HepG2 (cell line): ENCODE results near the gene CFAP119. TPM values are rescaled to one million over a fixed set of nuclear protein-coding genes. Genes with fewer than 3 reads are reported as not detected.

Experiments
- AGO1 ChIP-seq: fragments of 200-400 bp; formaldehyde crosslinking; IDR thresholded peaks from 2 replicates; pipeline ENCODE4 v1.6.1; 2017; ENCODE audit warnings: mild to moderate bottlenecking, low read depth, low read length, moderate library complexity; ENCODE audit not compliant: poor library complexity, severe bottlenecking
- JARID2 ChIP-seq: sonication (generic); formaldehyde crosslinking; IDR thresholded peaks from 2 replicates; pipeline ENCODE4 v1.8.1; 2023; ENCODE audit warnings: missing genetic modification reagents, inconsistent platforms; ENCODE audit not compliant: insufficient replicate concordance
- NR3C1 ChIP-seq: sonication (generic); formaldehyde crosslinking; IDR thresholded peaks from 2 replicates; pipeline ENCODE4 v1.4.0; 2020; ENCODE audit warnings: missing genetic modification reagents
- PAWR ChIP-seq: sonication (generic); formaldehyde crosslinking; IDR thresholded peaks from 2 replicates; pipeline ENCODE4 v1.4.0; 2020; ENCODE audit warnings: missing genetic modification reagents, mild to moderate bottlenecking, borderline replicate concordance
- RXRB ChIP-seq: IDR thresholded peaks from 2 replicates; pipeline ENCODE4 v1.6.1; 2016; ENCODE audit warnings: borderline replicate concordance, missing genetic modification reagents, missing compliant biosample characterization
- SAFB2 ChIP-seq: sonication (generic); formaldehyde crosslinking; IDR thresholded peaks from 2 replicates; pipeline ENCODE4 v1.5.1; 2020; ENCODE audit warnings: missing genetic modification reagents, low read depth, mild to moderate bottlenecking, borderline replicate concordance
- SETDB1 ChIP-seq: sonication (generic); formaldehyde crosslinking; IDR thresholded peaks from 2 replicates; pipeline ENCODE4 v1.5.1; 2020; ENCODE audit warnings: missing genetic modification reagents, mild to moderate bottlenecking, borderline replicate concordance
- TBL1XR1 ChIP-seq: fragments of 150-350 bp; IDR thresholded peaks from 2 replicates; pipeline ENCODE4 v1.6.1; 2014; ENCODE audit warnings: borderline replicate concordance, low read length; ENCODE audit not compliant: partially characterized antibody
- TBX3 ChIP-seq: fragments of 450-650 bp; IDR thresholded peaks from 2 replicates; pipeline ENCODE4 v1.6.1; 2017; ENCODE audit warnings: antibody characterized with exemption, mild to moderate bottlenecking, inconsistent platforms, borderline replicate concordance
- ZNF605 ChIP-seq: sonication (generic); formaldehyde crosslinking; IDR thresholded peaks from 2 replicates; pipeline ENCODE4 v1.8.0; 2022; ENCODE audit warnings: mild to moderate bottlenecking, missing genetic modification reagents
- ZNF746 ChIP-seq: sonication (generic); formaldehyde crosslinking; IDR thresholded peaks from 2 replicates; pipeline ENCODE4 v1.8.0; 2022; ENCODE audit warnings: mild to moderate bottlenecking, missing genetic modification reagents
- polyA plus RNA-seq, 8 experiments: library from polyadenylated mRNA; depleted of rRNA in 3 of 8; stranded (reverse) in 7 of 8; unstranded in 1 of 8; fragments of >200 nt; fragmentation: Illumina TruSeq in 4 of 8; extraction: Trizol in 4 of 8; gene quantifications; 2 replicates each; pipeline versions ENCODE4 v1.2.1 to v1.2.3, GENCODE V29; 2011 to 2016; ENCODE audit warnings: low read depth in 4 of 8, missing spikeins in 1 of 8, mixed read lengths in 1 of 8; ENCODE audit not compliant: insufficient read depth in 1 of 8
- total RNA-seq, 5 experiments: library from RNA; depleted of rRNA; stranded (reverse); fragments of >200 nt; fragmentation: Illumina TruSeq; extraction: Trizol; gene quantifications; 2 replicates each; pipeline ENCODE4 v1.2.3, GENCODE V29; 2016; ENCODE audit warnings: low read depth in 1 of 5
- TF ChIP-seq, protein P1 (sequence below): sonication (generic); formaldehyde crosslinking; IDR thresholded peaks from 2 replicates; pipeline ENCODE4 v1.4.0; 2020; ENCODE audit warnings: missing genetic modification reagents

CFAP119 gene
- total and polyA plus RNA-seq, 2 of the 13 experiments (the other 11 are each of a cell fraction or from before 2014, with no cell fraction given), result 6.4 TPM

GRCh38 chr16:30761928-30762902, at the start of gene CFAP119, which contains the start of gene RNF40 (continued):
- TF ChIP-seq, protein P1, sequence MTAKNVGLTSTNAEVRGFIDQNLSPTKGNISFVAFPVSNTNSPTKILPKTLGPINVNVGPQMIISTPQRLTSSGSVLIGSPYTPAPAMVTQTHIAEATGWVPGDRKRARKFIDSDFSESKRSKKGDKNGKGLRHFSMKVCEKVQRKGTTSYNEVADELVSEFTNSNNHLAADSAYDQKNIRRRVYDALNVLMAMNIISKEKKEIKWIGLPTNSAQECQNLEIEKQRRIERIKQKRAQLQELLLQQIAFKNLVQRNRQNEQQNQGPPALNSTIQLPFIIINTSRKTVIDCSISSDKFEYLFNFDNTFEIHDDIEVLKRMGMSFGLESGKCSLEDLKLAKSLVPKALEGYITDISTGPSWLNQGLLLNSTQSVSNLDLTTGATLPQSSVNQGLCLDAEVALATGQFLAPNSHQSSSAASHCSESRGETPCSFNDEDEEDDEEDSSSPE (CRISPR knock-in tag), result peak; percentile 85
- TF ChIP-seq JARID2 (CRISPR knock-in tag), result peak; percentile 7
- peak; percentile 75; the same call in 1 of the 2 replicates for TF ChIP-seq ZNF746 (CRISPR knock-in tag)
- peak; percentile 51 for TF ChIP-seq AGO1
- TF ChIP-seq SAFB2 (CRISPR knock-in tag), result peak; percentile 79; the same call in 1 of the 2 replicates
- TF ChIP-seq PAWR, result no peak
- TF ChIP-seq NR3C1, result no peak
- no peak for TF ChIP-seq SETDB1 (CRISPR knock-in tag)
- TF ChIP-seq TBL1XR1, result no peak
- TF ChIP-seq RXRB (CRISPR knock-in tag), result peak; percentile 68
- TF ChIP-seq ZNF605 (CRISPR knock-in tag), result peak; percentile 34; the same call in 1 of the 2 replicates
- peak; percentile 47 for TF ChIP-seq TBX3
